Measurements from ENCODE around the gene SCAI.

SCAI gene

DNA sequence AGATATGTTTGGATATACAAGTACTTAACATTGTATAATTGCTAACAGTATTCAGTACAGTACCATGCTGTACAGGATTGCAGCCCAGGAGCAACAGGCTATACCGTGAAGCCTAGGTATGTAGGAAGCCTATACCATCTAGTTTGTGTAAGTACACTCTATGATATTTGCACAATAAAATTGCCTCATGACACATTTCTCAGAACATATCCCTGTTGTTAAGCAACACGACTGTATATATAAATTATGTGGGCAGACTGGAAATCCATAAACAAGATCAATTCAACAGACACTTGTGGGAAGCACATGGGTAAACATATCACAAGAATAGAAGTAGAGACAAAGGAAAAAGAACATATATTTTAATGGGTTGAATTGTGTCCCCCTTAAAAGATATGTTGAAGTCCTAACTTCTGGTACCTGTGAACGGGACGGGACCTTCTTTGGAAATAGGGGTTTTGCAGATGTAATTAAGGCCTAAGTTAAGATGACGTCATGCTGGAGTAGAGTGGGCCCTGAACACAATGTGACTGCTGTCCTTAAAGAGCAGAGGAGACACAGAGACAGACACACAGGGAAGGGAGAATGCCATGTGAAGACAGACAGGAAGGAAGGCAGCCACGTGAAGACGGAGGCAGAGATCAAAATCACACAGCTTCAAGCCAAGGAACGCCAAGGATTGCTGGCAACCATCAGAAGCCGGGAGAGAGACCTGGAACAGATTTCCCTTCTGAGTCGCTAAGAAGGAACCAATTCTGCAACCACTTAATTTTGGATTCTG lies 76.3 kb downstream of the SCAI start:
- no peak overlapping the region for H3K4me3 ChIP-seq (ENCODE audit: low read depth, low read length)
- DNase-seq (ENCODE audit: low read depth) = no peak
- TF ChIP-seq, protein P1, sequence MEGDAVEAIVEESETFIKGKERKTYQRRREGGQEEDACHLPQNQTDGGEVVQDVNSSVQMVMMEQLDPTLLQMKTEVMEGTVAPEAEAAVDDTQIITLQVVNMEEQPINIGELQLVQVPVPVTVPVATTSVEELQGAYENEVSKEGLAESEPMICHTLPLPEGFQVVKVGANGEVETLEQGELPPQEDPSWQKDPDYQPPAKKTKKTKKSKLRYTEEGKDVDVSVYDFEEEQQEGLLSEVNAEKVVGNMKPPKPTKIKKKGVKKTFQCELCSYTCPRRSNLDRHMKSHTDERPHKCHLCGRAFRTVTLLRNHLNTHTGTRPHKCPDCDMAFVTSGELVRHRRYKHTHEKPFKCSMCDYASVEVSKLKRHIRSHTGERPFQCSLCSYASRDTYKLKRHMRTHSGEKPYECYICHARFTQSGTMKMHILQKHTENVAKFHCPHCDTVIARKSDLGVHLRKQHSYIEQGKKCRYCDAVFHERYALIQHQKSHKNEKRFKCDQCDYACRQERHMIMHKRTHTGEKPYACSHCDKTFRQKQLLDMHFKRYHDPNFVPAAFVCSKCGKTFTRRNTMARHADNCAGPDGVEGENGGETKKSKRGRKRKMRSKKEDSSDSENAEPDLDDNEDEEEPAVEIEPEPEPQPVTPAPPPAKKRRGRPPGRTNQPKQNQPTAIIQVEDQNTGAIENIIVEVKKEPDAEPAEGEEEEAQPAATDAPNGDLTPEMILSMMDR (IDR thresholded peaks at IDR 0.05; ENCODE audit: insufficient read depth, low read depth, low read length, missing control alignments) = no peak

DNA sequence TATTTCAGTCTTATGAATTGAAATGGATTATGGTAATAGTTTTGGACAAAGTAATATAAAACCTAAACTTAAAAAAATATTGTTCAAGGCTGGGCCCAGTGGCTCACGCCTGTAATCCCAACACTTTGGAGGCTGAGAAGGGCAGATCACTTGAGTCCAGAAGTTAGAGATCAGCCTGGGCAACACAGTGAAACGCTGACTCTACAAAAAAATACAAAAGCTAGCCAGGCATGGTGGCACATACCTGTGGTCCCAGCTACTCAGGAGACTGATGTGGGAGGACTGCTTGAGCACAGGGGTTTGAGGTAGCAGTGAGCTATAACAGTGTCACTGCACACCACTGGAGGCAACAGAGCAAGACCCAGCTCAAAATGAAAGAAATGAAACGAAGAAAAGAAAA lies 81.9 kb downstream of the SCAI start:
- no peak for DNase-seq (ENCODE audit: low read depth)
- TF ChIP-seq, protein P1 (IDR thresholded peaks at IDR 0.05; ENCODE audit: insufficient read depth, low read depth, low read length, missing control alignments) = no peak
- H3K4me3 ChIP-seq (ENCODE audit: low read depth, low read length) = no peak overlapping the region

DNA sequence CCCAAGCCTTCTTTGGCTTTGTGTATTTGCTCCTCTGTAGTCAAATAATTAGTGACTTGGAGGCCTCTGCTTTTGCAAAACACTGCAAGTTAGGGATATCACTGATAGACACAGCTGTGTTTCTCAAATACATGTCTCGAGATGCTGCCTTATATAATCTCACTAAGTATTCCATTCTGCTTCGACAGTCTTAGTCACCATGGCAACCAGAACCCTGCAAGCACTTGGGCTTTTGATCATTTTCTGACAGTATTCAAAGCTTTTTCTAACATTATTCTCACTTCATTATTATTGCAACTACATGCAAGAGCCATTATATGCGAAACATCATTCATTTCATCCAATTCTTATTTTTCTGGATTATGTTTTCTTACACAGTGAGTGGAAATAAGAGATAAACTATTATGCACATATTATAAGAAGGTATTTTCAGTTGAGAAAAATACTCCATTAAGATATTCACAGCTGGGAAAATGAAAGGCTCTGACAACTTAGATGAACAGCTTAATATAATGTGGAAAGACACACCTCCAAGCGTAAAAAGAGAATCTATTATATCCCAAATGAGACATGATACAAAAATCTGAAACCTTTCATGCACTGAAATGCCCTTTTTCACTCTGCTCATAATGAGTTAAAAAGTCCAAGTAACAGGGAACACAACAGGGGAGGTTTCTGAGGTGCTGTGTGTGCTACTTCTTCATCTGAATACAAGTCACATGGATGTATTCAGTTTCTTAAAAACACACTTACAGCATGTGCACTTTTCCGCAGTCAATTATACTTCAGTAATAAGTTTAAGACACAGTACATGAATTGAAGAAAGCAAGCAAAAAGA lies 93.9 kb downstream of the SCAI start:
- TF ChIP-seq, protein P1 (IDR thresholded peaks at IDR 0.05; ENCODE audit: insufficient read depth, low read depth, low read length, missing control alignments) = no peak
- no peak overlapping the region for H3K4me3 ChIP-seq (ENCODE audit: low read depth, low read length)
- DNase-seq (ENCODE audit: low read depth) = no peak

DNA sequence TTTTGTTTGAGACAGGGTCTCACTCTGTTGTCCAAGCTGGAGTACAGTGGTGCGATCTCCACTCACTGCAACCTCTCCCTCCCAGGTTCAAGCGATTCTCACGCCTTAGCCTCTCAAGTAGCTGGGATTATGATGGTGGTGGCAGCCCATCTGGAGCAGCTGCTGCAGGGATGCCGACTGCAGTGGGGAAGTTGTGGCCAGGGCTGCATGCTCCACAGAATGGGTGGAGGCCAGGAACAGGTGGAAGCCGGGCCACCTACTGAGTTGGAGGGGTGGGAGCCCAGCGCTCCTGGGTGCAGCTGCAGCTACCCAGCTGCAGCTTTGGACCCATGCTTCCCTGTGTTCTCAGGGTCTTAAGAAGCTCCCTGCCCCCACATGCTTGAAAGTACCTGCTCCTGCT lies 99.7 kb downstream of the SCAI start:
- no peak for DNase-seq (ENCODE audit: low read depth)
- TF ChIP-seq, protein P1 (IDR thresholded peaks at IDR 0.05; ENCODE audit: insufficient read depth, low read depth, low read length, missing control alignments) = no peak
- no peak overlapping the region for H3K4me3 ChIP-seq (ENCODE audit: low read depth, low read length)

DNA sequence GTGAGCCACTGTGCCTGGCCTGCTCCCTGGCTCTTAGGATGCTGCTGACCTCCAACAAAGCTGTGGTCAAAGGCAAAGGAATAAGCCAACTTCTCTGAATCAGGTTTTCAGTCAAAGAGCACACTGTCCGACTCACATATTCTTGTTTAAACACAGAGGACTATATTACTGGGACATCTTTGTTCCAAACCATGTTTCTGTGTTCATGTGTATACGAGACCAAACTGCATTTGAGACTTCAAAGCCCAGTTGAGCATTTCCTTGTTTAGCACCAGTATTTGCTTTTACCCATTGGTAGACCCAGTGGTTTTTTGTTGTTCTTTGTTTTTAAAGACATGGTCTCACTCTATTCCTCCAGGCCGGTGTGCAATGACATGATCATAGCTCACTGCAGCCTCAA lies 100.2 kb downstream of the SCAI start:
- DNase-seq (ENCODE audit: low read depth) = no peak
- TF ChIP-seq, protein P1 (IDR thresholded peaks at IDR 0.05; ENCODE audit: insufficient read depth, low read depth, low read length, missing control alignments) = no peak
- no peak overlapping the region for H3K4me3 ChIP-seq (ENCODE audit: low read depth, low read length)

DNA sequence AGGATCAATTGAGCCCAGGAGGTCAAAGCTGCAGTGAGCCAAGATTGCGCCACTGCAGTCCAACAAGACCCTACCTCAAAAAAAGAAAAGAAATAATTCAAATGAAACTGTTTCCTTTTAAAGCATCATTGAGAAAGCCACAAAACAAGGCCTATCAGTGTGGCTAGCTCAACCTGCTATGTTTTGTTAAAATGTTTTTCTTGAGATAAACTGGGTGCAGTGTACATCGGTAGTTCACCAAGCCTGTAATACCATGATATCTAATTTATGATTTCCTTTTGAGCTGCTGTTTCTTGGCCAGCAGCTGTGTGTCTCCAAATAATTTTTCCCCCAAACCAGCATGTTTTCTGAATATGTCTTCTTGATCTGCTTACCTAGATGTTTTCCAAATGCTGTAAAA lies 105.2 kb downstream of the SCAI start:
- TF ChIP-seq, protein P1 (IDR thresholded peaks at IDR 0.05; ENCODE audit: insufficient read depth, low read depth, low read length, missing control alignments) = no peak
- DNase-seq (ENCODE audit: low read depth) = no peak
- no peak overlapping the region for H3K4me3 ChIP-seq (ENCODE audit: low read depth, low read length)

All from GM12865 (cell line).